HEK293 (cell line): ENCODE data around the gene RAB11A.

Experiments
- AEBP2 ChIP-seq: fragments of 450-650 bp; formaldehyde crosslinking; IDR thresholded peaks from 2 replicates; pipeline ENCODE4 v1.5.1; 2016; ENCODE audit warnings: missing biosample characterization, missing genetic modification characterization, borderline replicate concordance
- BCL11A ChIP-seq: fragments of 450-650 bp; formaldehyde crosslinking; IDR thresholded peaks from 2 replicates; pipeline ENCODE4 v1.5.1; 2016; ENCODE audit warnings: low read depth, missing biosample characterization, missing genetic modification characterization
- GLI2 ChIP-seq: fragments of 450-650 bp; formaldehyde crosslinking; IDR thresholded peaks from 2 replicates; pipeline ENCODE4; 2017; ENCODE audit warnings: missing biosample characterization, missing genetic modification characterization, low read depth, borderline replicate concordance
- GLI4 ChIP-seq: fragments of 450-650 bp; formaldehyde crosslinking; IDR thresholded peaks from 2 replicates; pipeline ENCODE4 v1.5.1; 2016; ENCODE audit warnings: missing biosample characterization, missing genetic modification characterization
- GLIS2 ChIP-seq: fragments of 450-650 bp; formaldehyde crosslinking; IDR thresholded peaks from 2 replicates; pipeline ENCODE4 v1.5.1; 2016; ENCODE audit warnings: missing biosample characterization, missing genetic modification characterization
- HOXC10 ChIP-seq: sonication (generic); formaldehyde crosslinking; IDR thresholded peaks from 2 replicates; pipeline ENCODE4 v1.8.1; 2023; ENCODE audit warnings: mild to moderate bottlenecking, missing genetic modification reagents
- KLF8 ChIP-seq: fragments of 450-650 bp; formaldehyde crosslinking; IDR thresholded peaks from 2 replicates; pipeline ENCODE4 v1.5.1; 2016; ENCODE audit warnings: missing biosample characterization, missing genetic modification characterization
- SCRT1 ChIP-seq: fragments of 450-650 bp; formaldehyde crosslinking; IDR thresholded peaks from 2 replicates; pipeline ENCODE4 v1.5.1; 2016; ENCODE audit warnings: missing biosample characterization, missing genetic modification characterization, borderline replicate concordance
- SP2 ChIP-seq: fragments of 450-650 bp; formaldehyde crosslinking; IDR thresholded peaks from 2 replicates; pipeline ENCODE4 v1.5.1; 2016; ENCODE audit warnings: missing biosample characterization, missing genetic modification characterization
- YY2 ChIP-seq: fragments of 450-650 bp; formaldehyde crosslinking; IDR thresholded peaks from 2 replicates; pipeline ENCODE4 v1.5.1; 2016; ENCODE audit warnings: missing biosample characterization, missing genetic modification characterization
- ZBTB6 ChIP-seq: fragments of 450-650 bp; formaldehyde crosslinking; IDR thresholded peaks from 2 replicates; pipeline ENCODE4 v1.5.1; 2017; ENCODE audit warnings: missing biosample characterization, missing genetic modification characterization
- ZFP69B ChIP-seq: fragments of 450-650 bp; formaldehyde crosslinking; IDR thresholded peaks from 2 replicates; pipeline ENCODE4 v1.5.1; 2016; ENCODE audit warnings: missing biosample characterization, missing genetic modification characterization
- ZNF133 ChIP-seq: fragments of 450-650 bp; formaldehyde crosslinking; IDR thresholded peaks from 2 replicates; pipeline ENCODE4 v1.5.1; 2016; ENCODE audit warnings: missing biosample characterization, missing genetic modification characterization
- ZNF146 ChIP-seq: fragments of 450-650 bp; formaldehyde crosslinking; IDR thresholded peaks from 2 replicates; pipeline ENCODE4 v1.5.1; 2016; ENCODE audit warnings: missing biosample characterization, missing genetic modification characterization
- ZNF19 ChIP-seq: fragments of 450-650 bp; formaldehyde crosslinking; IDR thresholded peaks from 2 replicates; pipeline ENCODE4; 2016; ENCODE audit warnings: missing biosample characterization, missing genetic modification characterization, low read depth
- ZNF248 ChIP-seq: fragments of 450-650 bp; formaldehyde crosslinking; IDR thresholded peaks from 2 replicates; pipeline ENCODE4 v1.5.1; 2017; ENCODE audit warnings: missing biosample characterization, missing genetic modification characterization
- ZNF433 ChIP-seq: fragments of 450-650 bp; formaldehyde crosslinking; IDR thresholded peaks from 2 replicates; pipeline ENCODE4 v1.5.1; 2016; ENCODE audit warnings: missing biosample characterization, missing genetic modification characterization, low read depth
- ZNF555 ChIP-seq: fragments of 450-650 bp; formaldehyde crosslinking; conservative IDR thresholded peaks from 2 replicates; pipeline ENCODE4 v1.5.1; 2017; ENCODE audit warnings: missing biosample characterization, mild to moderate bottlenecking, missing genetic modification characterization, inconsistent platforms
- ZNF560 ChIP-seq: fragments of 450-650 bp; formaldehyde crosslinking; IDR thresholded peaks from 2 replicates; pipeline ENCODE4 v1.5.1; 2017; ENCODE audit warnings: missing biosample characterization, missing genetic modification characterization, borderline replicate concordance
- ZNF596 ChIP-seq: fragments of 450-650 bp; IDR thresholded peaks from 2 replicates; pipeline ENCODE4 v1.5.0; 2018; ENCODE audit warnings: missing biosample characterization, mild to moderate bottlenecking, missing genetic modification characterization, moderate library complexity
- ZNF621 ChIP-seq: fragments of 450-650 bp; formaldehyde crosslinking; IDR thresholded peaks from 2 replicates; pipeline ENCODE4 v1.5.1; 2017; ENCODE audit warnings: missing biosample characterization, missing genetic modification characterization
- ZNF670 ChIP-seq: fragments of 450-650 bp; formaldehyde crosslinking; IDR thresholded peaks from 2 replicates; pipeline ENCODE4 v1.5.1; 2016; ENCODE audit warnings: missing biosample characterization, missing genetic modification characterization, low read depth
- ZNF707 ChIP-seq: fragments of 450-650 bp; formaldehyde crosslinking; IDR thresholded peaks from 2 replicates; pipeline ENCODE4 v1.5.1; 2016; ENCODE audit warnings: missing biosample characterization, missing genetic modification characterization
- ZSCAN4 ChIP-seq: fragments of 450-650 bp; formaldehyde crosslinking; IDR thresholded peaks from 2 replicates; pipeline ENCODE4 v1.5.1; 2017; ENCODE audit warnings: missing biosample characterization, missing genetic modification characterization
- TF ChIP-seq, protein P1 (sequence below): fragments of 450-650 bp; formaldehyde crosslinking; IDR thresholded peaks from 2 replicates; pipeline ENCODE4; 2016; ENCODE audit warnings: missing biosample characterization, missing genetic modification characterization
- TF ChIP-seq, protein P2 (sequence below): fragments of 450-650 bp; formaldehyde crosslinking; IDR thresholded peaks from 2 replicates; pipeline ENCODE4 v1.5.1; 2016; ENCODE audit warnings: missing biosample characterization, missing genetic modification characterization, low read depth
- TF ChIP-seq, protein P3 (sequence below): fragments of 450-650 bp; formaldehyde crosslinking; IDR thresholded peaks from 2 replicates; pipeline ENCODE4 v1.5.1; 2016; ENCODE audit warnings: missing biosample characterization, missing genetic modification characterization
- TF ChIP-seq, protein P4 (sequence below): fragments of 450-650 bp; formaldehyde crosslinking; IDR thresholded peaks from 2 replicates; pipeline ENCODE4 v1.5.0; 2017; ENCODE audit warnings: missing biosample characterization, missing genetic modification characterization, borderline replicate concordance

RAB11A gene

DNA sequence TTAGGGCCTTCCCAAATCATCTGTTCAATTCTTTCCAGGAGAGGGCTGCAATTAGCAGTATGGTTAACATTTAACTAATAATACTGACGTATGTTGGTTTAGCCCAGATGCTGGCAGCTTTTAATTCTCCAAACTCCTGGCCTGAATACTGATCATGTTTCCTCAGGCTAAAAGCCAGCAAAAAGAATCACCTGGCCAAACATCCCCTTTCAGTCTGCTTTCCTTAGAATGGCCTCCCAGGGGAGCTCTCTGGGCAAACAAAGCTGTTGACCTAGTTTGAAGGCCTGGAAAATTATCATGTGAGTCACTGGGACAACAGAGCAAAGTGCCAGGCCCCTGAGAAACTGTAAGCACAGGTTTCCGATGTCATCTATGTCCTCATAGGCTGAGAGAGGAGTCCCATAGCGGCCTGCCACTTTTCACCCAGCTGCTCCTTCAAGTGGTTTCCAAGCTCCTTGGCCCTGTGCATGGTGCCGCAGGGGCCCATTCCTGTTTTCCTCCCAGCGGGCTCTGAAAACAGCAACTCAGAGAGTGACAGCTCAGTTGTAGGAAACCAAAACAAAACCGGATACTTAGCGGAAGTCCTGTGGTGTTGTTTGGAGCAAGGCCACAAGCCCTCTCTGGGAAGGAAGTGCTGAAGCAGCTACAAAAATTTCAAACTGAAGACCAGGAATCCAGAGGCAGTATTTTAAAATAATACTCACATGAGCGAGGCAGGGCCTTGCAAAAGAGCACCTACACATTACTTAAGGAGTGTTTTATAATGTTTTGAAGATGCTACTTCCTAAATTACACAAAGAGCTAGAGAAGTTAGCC, 36.5 kb upstream of the RAB11A start (continued):
- TF ChIP-seq, protein P1, sequence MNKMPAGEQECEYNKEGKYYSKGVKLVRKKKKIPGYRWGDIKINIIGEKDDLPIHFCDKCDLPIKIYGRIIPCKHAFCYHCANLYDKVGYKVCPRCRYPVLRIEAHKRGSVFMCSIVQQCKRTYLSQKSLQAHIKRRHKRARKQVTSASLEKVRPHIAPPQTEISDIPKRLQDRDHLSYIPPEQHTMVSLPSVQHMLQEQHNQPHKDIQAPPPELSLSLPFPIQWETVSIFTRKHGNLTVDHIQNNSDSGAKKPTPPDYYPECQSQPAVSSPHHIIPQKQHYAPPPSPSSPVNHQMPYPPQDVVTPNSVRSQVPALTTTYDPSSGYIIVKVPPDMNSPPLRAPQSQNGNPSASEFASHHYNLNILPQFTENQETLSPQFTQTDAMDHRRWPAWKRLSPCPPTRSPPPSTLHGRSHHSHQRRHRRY (tag by site-specific recombination) = no peak
- TF ChIP-seq, protein P2, sequence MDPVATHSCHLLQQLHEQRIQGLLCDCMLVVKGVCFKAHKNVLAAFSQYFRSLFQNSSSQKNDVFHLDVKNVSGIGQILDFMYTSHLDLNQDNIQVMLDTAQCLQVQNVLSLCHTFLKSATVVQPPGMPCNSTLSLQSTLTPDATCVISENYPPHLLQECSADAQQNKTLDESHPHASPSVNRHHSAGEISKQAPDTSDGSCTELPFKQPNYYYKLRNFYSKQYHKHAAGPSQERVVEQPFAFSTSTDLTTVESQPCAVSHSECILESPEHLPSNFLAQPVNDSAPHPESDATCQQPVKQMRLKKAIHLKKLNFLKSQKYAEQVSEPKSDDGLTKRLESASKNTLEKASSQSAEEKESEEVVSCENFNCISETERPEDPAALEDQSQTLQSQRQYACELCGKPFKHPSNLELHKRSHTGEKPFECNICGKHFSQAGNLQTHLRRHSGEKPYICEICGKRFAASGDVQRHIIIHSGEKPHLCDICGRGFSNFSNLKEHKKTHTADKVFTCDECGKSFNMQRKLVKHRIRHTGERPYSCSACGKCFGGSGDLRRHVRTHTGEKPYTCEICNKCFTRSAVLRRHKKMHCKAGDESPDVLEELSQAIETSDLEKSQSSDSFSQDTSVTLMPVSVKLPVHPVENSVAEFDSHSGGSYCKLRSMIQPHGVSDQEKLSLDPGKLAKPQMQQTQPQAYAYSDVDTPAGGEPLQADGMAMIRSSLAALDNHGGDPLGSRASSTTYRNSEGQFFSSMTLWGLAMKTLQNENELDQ = no peak
- TF ChIP-seq ZSCAN4 (tag by site-specific recombination) = no peak; the same call in 1 of the 2 replicates
- no peak for TF ChIP-seq YY2 (tag by site-specific recombination)
- no peak for TF ChIP-seq ZNF707 (tag by site-specific recombination)
- TF ChIP-seq GLI4 (tag by site-specific recombination) = no peak
- no peak for TF ChIP-seq ZNF670 (tag by site-specific recombination)
- TF ChIP-seq ZNF248 (tag by site-specific recombination) = no peak
- TF ChIP-seq KLF8 (tag by site-specific recombination) = peak; percentile 91
- TF ChIP-seq SCRT1 = peak; percentile 74
- TF ChIP-seq, protein P3, sequence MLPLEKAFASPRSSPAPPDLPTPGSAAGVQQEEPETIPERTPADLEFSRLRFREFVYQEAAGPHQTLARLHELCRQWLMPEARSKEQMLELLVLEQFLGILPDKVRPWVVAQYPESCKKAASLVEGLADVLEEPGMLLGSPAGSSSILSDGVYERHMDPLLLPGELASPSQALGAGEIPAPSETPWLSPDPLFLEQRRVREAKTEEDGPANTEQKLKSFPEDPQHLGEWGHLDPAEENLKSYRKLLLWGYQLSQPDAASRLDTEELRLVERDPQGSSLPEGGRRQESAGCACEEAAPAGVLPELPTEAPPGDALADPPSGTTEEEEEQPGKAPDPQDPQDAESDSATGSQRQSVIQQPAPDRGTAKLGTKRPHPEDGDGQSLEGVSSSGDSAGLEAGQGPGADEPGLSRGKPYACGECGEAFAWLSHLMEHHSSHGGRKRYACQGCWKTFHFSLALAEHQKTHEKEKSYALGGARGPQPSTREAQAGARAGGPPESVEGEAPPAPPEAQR (tag by site-specific recombination) = no peak
- TF ChIP-seq, protein P4, sequence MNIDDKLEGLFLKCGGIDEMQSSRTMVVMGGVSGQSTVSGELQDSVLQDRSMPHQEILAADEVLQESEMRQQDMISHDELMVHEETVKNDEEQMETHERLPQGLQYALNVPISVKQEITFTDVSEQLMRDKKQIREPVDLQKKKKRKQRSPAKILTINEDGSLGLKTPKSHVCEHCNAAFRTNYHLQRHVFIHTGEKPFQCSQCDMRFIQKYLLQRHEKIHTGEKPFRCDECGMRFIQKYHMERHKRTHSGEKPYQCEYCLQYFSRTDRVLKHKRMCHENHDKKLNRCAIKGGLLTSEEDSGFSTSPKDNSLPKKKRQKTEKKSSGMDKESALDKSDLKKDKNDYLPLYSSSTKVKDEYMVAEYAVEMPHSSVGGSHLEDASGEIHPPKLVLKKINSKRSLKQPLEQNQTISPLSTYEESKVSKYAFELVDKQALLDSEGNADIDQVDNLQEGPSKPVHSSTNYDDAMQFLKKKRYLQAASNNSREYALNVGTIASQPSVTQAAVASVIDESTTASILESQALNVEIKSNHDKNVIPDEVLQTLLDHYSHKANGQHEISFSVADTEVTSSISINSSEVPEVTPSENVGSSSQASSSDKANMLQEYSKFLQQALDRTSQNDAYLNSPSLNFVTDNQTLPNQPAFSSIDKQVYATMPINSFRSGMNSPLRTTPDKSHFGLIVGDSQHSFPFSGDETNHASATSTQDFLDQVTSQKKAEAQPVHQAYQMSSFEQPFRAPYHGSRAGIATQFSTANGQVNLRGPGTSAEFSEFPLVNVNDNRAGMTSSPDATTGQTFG (tag by site-specific recombination) = no peak
- TF ChIP-seq ZFP69B (tag by site-specific recombination) = peak; percentile 94
- peak; percentile 65 for TF ChIP-seq SP2 (tag by site-specific recombination)
- no peak for TF ChIP-seq ZNF19 (tag by site-specific recombination)
- TF ChIP-seq BCL11A (tag by site-specific recombination) = peak; percentile 99
- peak; percentile 43; the same call in 1 of the 2 replicates for TF ChIP-seq ZNF146 (tag by site-specific recombination)
- no peak for TF ChIP-seq ZNF133 (tag by site-specific recombination)
- TF ChIP-seq HOXC10 (CRISPR knock-in tag) = no peak
- TF ChIP-seq ZNF433 (tag by site-specific recombination) = no peak
- TF ChIP-seq ZNF555 = no peak
- TF ChIP-seq ZBTB6 (tag by site-specific recombination) = no peak
- no peak for TF ChIP-seq ZNF596 (tag by site-specific recombination)
- TF ChIP-seq AEBP2 (tag by site-specific recombination) = no peak
- no peak for TF ChIP-seq ZNF621 (tag by site-specific recombination)
- no peak for TF ChIP-seq ZNF560 (tag by site-specific recombination)
- TF ChIP-seq GLIS2 (tag by site-specific recombination) = peak; percentile 60; the same call in 1 of the 2 replicates
- peak; percentile 77; the same call in 1 of the 2 replicates for TF ChIP-seq GLI2 (tag by site-specific recombination)
